ENCODE data around the gene PANK4.

PANK4 gene

DNA sequence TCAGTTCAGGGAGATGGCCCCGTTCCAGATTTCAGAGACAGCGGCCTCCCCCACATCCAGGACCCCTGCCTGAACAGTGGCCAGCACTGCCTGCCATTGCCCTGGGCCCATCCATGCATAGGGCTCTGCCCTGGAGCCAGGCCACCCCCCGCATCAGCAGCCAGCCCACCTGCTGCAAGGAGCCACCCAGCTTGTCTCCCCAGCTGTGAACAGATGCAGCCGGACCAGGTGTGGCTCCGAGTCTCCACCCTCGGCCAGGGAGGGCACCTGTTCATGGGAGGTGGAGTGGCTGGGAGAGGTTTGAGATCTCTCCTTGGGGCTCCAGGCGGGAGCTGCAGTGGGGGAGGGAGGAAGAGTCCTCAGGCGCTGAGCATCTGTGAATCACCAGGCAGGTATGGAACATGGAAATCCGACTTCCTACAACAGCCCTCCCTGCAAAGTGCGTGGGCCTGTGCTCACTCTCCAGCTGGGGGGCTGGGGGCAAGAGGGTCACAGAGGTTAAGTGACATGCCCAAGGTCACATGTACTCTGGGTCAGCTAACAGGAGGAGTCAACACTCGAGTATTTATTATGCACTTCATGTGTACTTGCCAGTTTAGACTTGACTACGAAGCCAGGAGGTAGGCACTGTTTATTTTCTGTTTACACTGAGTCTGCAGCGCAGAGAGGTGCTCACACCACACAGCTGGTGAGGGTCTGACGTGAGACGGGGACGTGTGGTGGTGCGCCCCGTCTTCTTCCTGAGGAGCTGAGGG is 8.5 kb upstream of the PANK4 start:
- Histone ChIP-seq H3K4me3 (no peak overlapping the region), H3K27ac (no peak overlapping the region), H3K27me3 (peaks cover 0 to 26% of the 10 kb centered on the region in 2 donors), H3K36me3 (no peaks in the 10 kb centered on the region), H3K9me3 (no peaks in the 10 kb centered on the region), H3K4me1 (peaks cover 5 to 21% (median 18%) of the 10 kb centered on the region in 4 donors)
- TF ChIP-seq, protein P1, sequence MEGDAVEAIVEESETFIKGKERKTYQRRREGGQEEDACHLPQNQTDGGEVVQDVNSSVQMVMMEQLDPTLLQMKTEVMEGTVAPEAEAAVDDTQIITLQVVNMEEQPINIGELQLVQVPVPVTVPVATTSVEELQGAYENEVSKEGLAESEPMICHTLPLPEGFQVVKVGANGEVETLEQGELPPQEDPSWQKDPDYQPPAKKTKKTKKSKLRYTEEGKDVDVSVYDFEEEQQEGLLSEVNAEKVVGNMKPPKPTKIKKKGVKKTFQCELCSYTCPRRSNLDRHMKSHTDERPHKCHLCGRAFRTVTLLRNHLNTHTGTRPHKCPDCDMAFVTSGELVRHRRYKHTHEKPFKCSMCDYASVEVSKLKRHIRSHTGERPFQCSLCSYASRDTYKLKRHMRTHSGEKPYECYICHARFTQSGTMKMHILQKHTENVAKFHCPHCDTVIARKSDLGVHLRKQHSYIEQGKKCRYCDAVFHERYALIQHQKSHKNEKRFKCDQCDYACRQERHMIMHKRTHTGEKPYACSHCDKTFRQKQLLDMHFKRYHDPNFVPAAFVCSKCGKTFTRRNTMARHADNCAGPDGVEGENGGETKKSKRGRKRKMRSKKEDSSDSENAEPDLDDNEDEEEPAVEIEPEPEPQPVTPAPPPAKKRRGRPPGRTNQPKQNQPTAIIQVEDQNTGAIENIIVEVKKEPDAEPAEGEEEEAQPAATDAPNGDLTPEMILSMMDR (IDR thresholded peaks at IDR 0.05), result no peak
- no peak for DNase-seq
- intact Hi-C loops (cut with DNase I; ENCODE audit: low total_unique reads), result no loop called here

DNA sequence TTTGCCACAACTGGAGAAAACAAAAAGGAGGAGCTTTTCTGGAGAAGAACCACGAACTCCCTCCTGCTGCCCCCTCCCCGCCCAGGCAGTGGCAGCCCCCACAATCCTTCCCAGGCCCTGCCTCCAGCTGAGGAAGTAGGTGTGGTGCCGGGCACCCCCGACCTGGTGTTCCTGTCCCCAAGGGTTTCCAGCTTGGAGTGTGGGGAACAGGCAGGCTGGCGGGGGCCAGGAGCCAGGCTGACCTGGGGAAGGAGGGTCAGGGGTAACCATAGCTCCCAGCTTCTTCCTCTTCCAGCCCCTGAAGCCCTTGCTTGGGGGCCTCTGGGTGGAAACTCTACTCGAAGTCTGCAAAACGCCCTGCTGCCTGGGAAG is 7.9 kb upstream of the PANK4 start:
- no peak for DNase-seq
- H3K27me3 ChIP-seq, result peaks cover 0 to 20% of the 10 kb centered on the region in 2 donors
- H3K4me1 ChIP-seq, result peaks cover 5 to 26% (median 22%) of the 10 kb centered on the region in 4 donors
- no peaks in the 10 kb centered on the region for H3K36me3 ChIP-seq
- TF ChIP-seq, protein P1 (IDR thresholded peaks at IDR 0.05), result no peak
- H3K4me3 ChIP-seq, result no peak overlapping the region
- no peaks in the 10 kb centered on the region for H3K9me3 ChIP-seq
- H3K27ac ChIP-seq, result no peak overlapping the region
- intact Hi-C loops (cut with DNase I; ENCODE audit: low total_unique reads), result no loop called here

DNA sequence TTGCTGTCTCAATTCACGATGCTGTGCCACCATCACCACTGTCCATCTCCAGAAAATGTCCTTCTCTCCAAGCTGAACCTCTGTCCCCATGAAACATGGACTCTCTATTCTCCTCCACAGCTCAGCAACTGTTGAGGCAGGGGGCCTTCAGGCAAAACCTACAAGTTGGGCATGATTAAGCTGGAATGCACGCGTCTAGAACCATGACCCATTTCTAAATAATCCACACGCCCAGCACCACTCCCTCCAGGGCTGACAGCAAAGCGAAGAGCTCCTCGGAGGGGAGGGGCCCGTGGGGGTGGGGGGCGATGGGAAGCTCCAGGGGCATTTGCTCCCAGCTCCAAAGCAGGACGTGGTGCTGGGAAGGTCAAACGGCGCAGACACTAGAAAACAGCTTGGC is 7.0 kb upstream of the PANK4 start:
- no peaks in the 10 kb centered on the region for H3K36me3 ChIP-seq
- H3K27me3 ChIP-seq, result peaks cover 0 to 12% of the 10 kb centered on the region in 2 donors
- no peak for DNase-seq
- intact Hi-C loops (cut with DNase I; ENCODE audit: low total_unique reads), result no loop called here
- no peak overlapping the region for H3K27ac ChIP-seq
- no peaks in the 10 kb centered on the region for H3K9me3 ChIP-seq
- TF ChIP-seq, protein P1 (IDR thresholded peaks at IDR 0.05), result no peak
- H3K4me3 ChIP-seq, result no peak overlapping the region
- H3K4me1 ChIP-seq, result peaks cover 11 to 35% (median 31%) of the 10 kb centered on the region in 4 donors

DNA sequence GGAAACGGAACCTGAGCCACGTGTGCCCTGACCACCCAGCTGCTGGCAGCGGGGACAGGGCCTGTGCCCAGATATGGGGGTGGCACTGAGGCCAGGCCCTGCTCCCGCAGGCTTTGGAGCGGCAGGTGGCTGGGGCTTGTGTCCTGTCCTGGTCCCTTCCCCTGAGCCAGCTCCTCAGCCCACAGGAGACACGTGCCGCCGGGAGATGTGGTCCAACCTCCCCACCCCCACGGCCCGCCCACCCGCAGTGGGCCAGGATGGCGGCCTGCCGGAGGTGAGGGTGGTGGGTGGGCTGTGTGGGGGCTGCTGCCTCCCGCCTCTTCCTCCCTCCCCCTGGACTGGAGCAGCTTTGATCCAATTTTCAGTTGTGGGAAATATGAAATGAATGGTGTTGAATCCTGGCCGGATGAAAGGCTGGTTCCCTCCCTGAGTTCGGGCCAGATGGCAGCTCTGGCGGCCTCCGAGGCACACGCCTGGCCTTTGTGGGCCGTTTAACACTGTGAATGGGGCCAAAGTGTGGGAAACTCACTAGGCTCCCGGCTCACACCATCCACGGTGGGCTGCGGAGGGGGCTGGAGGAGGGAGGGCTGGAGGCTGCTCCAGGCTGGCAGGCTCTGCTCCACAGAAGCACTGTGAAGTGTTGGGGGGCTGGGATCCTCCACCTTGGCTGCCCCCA is 6.2 kb upstream of the PANK4 start:
- Histone ChIP-seq H3K4me1 (peaks cover 15 to 42% (median 39%) of the 10 kb centered on the region in 4 donors), H3K9me3 (no peaks in the 10 kb centered on the region), H3K4me3 (no peak overlapping the region), H3K27me3 (peaks cover 0 to 11% of the 10 kb centered on the region in 2 donors), H3K27ac (no peak overlapping the region), H3K36me3 (no peaks in the 10 kb centered on the region)
- intact Hi-C loops (cut with DNase I; ENCODE audit: low total_unique reads), result no loop called here
- no peak for DNase-seq
- TF ChIP-seq, protein P1 (IDR thresholded peaks at IDR 0.05), result no peak

DNA sequence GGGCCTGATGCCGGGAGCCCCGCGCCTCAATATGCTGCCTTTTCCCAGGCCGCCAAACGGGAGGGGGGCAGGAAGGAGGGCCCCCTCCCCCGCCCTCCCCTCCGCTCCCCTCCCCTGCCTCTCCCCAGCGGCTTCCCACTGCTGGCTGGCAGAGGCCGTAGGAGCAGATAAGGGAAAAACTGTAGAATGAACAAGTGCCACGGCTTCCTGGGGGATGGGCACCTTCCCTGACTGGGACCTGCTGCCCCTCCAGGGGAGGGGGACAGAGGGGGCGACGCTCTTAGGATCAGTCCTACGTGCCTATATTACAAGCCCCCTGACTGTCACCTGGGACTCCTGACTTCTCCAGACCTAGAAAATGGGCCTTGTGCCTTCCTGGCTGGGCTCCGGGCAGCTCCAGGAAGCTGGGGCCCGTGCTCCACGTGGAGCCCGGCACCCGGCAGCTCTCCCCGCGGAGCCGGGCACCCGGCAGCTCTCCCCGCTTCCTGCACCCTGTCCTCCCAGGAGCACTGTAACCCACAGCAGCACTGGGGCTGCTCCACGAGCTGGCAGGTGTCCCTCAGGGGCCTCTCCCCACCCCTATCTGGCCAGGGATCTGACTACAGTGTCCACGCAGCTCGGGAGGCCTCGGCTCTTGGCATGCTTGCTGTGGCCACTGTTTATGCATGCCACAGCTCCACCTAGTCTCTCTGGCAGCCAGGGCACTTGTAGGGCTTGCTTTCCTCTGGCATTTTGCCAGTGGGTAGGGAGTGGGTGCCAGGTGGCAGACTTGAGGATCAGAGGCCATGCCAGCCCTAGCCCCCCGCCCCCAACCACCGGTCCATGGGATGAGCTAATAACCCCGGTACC is 4.3 kb upstream of the PANK4 start:
- TF ChIP-seq, protein P1 (IDR thresholded peaks at IDR 0.05), result no peak
- Histone ChIP-seq H3K27ac (peak overlapping the region; percentile 79 to 84), H3K9me3 (no peaks in the 10 kb centered on the region), H3K27me3 (peaks cover 0 to 11% of the 10 kb centered on the region in 2 donors), H3K4me3 (peak overlapping the region; percentile 49 to 53), H3K36me3 (no peaks in the 10 kb centered on the region), H3K4me1 (peaks cover 15 to 54% (median 51%) of the 10 kb centered on the region in 4 donors)
- intact Hi-C loops (cut with DNase I; ENCODE audit: low total_unique reads), result loop anchor here (2.0 kb wide), 1 partner anchor 16 kb away; no protein-coding TSS in a partner anchor
- DNase-seq, result no peak
